HEK293 (cell line): ENCODE data around the gene DDAH1.
A peak's percentile ranks its signal among the peaks of the same experiment; 100 is the strongest.

Experiments
- ATF2 ChIP-seq: fragments of 450-650 bp; formaldehyde crosslinking; IDR thresholded peaks from 2 replicates; pipeline ENCODE4 v1.5.1; 2016; ENCODE audit warnings: missing biosample characterization, missing genetic modification characterization, low read depth
- BCL6B ChIP-seq: fragments of 450-650 bp; formaldehyde crosslinking; IDR thresholded peaks from 2 replicates; pipeline ENCODE4 v1.5.1; 2017; ENCODE audit warnings: missing biosample characterization, missing genetic modification characterization
- EGR2 ChIP-seq: fragments of 450-650 bp; formaldehyde crosslinking; IDR thresholded peaks from 2 replicates; pipeline ENCODE4 v1.5.1; 2016; ENCODE audit warnings: low read depth, missing biosample characterization, missing genetic modification characterization
- KLF7 ChIP-seq: fragments of 450-650 bp; formaldehyde crosslinking; IDR thresholded peaks from 2 replicates; pipeline ENCODE4 v1.5.1; 2016; ENCODE audit warnings: missing biosample characterization, missing genetic modification characterization, borderline replicate concordance
- SCRT2 ChIP-seq: fragments of 450-650 bp; formaldehyde crosslinking; IDR thresholded peaks from 2 replicates; pipeline ENCODE4 v1.5.1; 2016; ENCODE audit warnings: missing biosample characterization, missing genetic modification characterization
- SETDB1 ChIP-seq: IDR thresholded peaks from one replicate; pipeline ENCODE4 v1.6.1; 2017; ENCODE audit warnings: mild to moderate bottlenecking, low read length, moderate library complexity, mixed read lengths; ENCODE audit not compliant: insufficient read length
- ZNF10 ChIP-seq: fragments of 450-650 bp; formaldehyde crosslinking; IDR thresholded peaks from 2 replicates; pipeline ENCODE4 v1.5.1; 2017; ENCODE audit warnings: missing biosample characterization, missing genetic modification characterization
- ZNF184 ChIP-seq: fragments of 450-650 bp; IDR thresholded peaks from 2 replicates; pipeline ENCODE4 v1.5.1; 2018; ENCODE audit warnings: missing biosample characterization, mild to moderate bottlenecking, missing genetic modification characterization
- ZNF248 ChIP-seq: fragments of 450-650 bp; formaldehyde crosslinking; IDR thresholded peaks from 2 replicates; pipeline ENCODE4 v1.5.1; 2017; ENCODE audit warnings: missing biosample characterization, missing genetic modification characterization
- ZNF292 ChIP-seq: fragments of 450-650 bp; formaldehyde crosslinking; IDR thresholded peaks from 2 replicates; pipeline ENCODE4 v1.5.1; 2016; ENCODE audit warnings: low read depth, missing biosample characterization, missing genetic modification characterization, borderline replicate concordance
- ZNF501 ChIP-seq: fragments of 450-650 bp; formaldehyde crosslinking; IDR thresholded peaks from 2 replicates; pipeline ENCODE4 v1.5.1; 2016; ENCODE audit warnings: missing biosample characterization, missing genetic modification characterization
- ZNF549 ChIP-seq: fragments of 450-650 bp; IDR thresholded peaks from 2 replicates; pipeline ENCODE4 v1.5.1; 2018; ENCODE audit warnings: missing biosample characterization, missing genetic modification characterization, mild to moderate bottlenecking, inconsistent platforms, moderate library complexity
- ZNF571 ChIP-seq: fragments of 450-650 bp; formaldehyde crosslinking; IDR thresholded peaks from 2 replicates; pipeline ENCODE4 v1.5.0; 2017; ENCODE audit warnings: missing biosample characterization, missing genetic modification characterization
- ZNF596 ChIP-seq: fragments of 450-650 bp; IDR thresholded peaks from 2 replicates; pipeline ENCODE4 v1.5.0; 2018; ENCODE audit warnings: missing biosample characterization, mild to moderate bottlenecking, missing genetic modification characterization, moderate library complexity
- ZNF677 ChIP-seq: fragments of 450-650 bp; IDR thresholded peaks from 2 replicates; pipeline ENCODE4 v1.5.0; 2018; ENCODE audit warnings: missing biosample characterization, mild to moderate bottlenecking, missing genetic modification characterization, moderate library complexity
- ZNF76 ChIP-seq: fragments of 450-650 bp; formaldehyde crosslinking; IDR thresholded peaks from 2 replicates; pipeline ENCODE4; 2016; ENCODE audit warnings: low read depth, missing biosample characterization, missing genetic modification characterization, borderline replicate concordance
- ZNF791 ChIP-seq: fragments of 450-650 bp; formaldehyde crosslinking; IDR thresholded peaks from 2 replicates; pipeline ENCODE4 v1.5.1; 2016; ENCODE audit warnings: missing biosample characterization, missing genetic modification characterization
- TF ChIP-seq, protein P1 (sequence below): fragments of 450-650 bp; formaldehyde crosslinking; IDR thresholded peaks from 2 replicates; pipeline ENCODE4 v1.5.1; 2016; ENCODE audit warnings: missing biosample characterization, missing genetic modification characterization
- TF ChIP-seq, protein P2 (sequence below): fragments of 450-650 bp; IDR thresholded peaks from 2 replicates; pipeline ENCODE4 v1.5.1; 2018; ENCODE audit warnings: missing biosample characterization, mild to moderate bottlenecking, missing genetic modification characterization
- TF ChIP-seq, protein P3 (sequence below): fragments of 450-650 bp; formaldehyde crosslinking; IDR thresholded peaks from 2 replicates; pipeline ENCODE4 v1.5.1; 2016; ENCODE audit warnings: missing biosample characterization, missing genetic modification characterization
- TF ChIP-seq, protein P4 (sequence below): fragments of 450-650 bp; formaldehyde crosslinking; IDR thresholded peaks from 2 replicates; pipeline ENCODE4 v1.5.1; 2016; ENCODE audit warnings: missing biosample characterization, missing genetic modification characterization
- TF ChIP-seq, protein P5 (sequence below): fragments of 450-650 bp; IDR thresholded peaks from 2 replicates; pipeline ENCODE4 v1.5.1; 2018; ENCODE audit warnings: missing biosample characterization, missing genetic modification characterization

Gene DDAH1

GRCh38 chr1:85274969-85275453, 189.9 kb downstream of the DDAH1 start (continued):
- TF ChIP-seq, protein P1, sequence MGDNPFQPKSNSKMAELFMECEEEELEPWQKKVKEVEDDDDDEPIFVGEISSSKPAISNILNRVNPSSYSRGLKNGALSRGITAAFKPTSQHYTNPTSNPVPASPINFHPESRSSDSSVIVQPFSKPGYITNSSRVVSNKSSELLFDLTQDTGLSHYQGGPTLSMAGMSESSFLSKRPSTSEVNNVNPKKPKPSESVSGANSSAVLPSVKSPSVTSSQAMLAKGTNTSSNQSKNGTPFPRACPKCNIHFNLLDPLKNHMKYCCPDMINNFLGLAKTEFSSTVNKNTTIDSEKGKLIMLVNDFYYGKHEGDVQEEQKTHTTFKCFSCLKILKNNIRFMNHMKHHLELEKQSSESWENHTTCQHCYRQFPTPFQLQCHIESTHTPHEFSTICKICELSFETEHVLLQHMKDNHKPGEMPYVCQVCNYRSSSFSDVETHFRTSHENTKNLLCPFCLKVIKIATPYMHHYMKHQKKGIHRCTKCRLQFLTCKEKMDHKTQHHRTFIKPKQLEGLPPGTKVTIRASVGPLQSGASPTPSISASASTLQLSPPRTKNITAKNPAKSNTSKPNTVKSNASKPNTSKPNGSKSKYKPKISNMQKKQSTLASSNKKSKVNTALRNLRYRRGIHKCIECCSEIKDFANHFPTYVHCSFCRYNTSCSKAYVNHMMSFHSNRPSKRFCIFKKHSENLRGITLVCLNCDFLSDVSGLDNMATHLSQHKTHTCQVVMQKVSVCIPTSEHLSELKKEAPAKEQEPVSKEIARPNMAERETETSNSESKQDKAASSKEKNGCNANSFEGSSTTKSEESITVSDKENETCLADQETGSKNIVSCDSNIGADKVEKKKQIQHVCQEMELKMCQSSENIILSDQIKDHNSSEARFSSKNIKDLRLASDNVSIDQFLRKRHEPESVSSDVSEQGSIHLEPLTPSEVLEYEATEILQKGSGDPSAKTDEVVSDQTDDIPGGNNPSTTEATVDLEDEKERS (tag by site-specific recombination), result no peak
- TF ChIP-seq, protein P2, sequence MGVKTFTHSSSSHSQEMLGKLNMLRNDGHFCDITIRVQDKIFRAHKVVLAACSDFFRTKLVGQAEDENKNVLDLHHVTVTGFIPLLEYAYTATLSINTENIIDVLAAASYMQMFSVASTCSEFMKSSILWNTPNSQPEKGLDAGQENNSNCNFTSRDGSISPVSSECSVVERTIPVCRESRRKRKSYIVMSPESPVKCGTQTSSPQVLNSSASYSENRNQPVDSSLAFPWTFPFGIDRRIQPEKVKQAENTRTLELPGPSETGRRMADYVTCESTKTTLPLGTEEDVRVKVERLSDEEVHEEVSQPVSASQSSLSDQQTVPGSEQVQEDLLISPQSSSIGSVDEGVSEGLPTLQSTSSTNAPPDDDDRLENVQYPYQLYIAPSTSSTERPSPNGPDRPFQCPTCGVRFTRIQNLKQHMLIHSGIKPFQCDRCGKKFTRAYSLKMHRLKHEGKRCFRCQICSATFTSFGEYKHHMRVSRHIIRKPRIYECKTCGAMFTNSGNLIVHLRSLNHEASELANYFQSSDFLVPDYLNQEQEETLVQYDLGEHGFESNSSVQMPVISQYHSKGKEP (tag by site-specific recombination), result peak; percentile 76
- TF ChIP-seq, protein P3, sequence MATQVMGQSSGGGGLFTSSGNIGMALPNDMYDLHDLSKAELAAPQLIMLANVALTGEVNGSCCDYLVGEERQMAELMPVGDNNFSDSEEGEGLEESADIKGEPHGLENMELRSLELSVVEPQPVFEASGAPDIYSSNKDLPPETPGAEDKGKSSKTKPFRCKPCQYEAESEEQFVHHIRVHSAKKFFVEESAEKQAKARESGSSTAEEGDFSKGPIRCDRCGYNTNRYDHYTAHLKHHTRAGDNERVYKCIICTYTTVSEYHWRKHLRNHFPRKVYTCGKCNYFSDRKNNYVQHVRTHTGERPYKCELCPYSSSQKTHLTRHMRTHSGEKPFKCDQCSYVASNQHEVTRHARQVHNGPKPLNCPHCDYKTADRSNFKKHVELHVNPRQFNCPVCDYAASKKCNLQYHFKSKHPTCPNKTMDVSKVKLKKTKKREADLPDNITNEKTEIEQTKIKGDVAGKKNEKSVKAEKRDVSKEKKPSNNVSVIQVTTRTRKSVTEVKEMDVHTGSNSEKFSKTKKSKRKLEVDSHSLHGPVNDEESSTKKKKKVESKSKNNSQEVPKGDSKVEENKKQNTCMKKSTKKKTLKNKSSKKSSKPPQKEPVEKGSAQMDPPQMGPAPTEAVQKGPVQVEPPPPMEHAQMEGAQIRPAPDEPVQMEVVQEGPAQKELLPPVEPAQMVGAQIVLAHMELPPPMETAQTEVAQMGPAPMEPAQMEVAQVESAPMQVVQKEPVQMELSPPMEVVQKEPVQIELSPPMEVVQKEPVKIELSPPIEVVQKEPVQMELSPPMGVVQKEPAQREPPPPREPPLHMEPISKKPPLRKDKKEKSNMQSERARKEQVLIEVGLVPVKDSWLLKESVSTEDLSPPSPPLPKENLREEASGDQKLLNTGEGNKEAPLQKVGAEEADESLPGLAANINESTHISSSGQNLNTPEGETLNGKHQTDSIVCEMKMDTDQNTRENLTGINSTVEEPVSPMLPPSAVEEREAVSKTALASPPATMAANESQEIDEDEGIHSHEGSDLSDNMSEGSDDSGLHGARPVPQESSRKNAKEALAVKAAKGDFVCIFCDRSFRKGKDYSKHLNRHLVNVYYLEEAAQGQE, result 0 out of 2 replicates have a peak, but pooled peaks have one; percentile 29
- TF ChIP-seq, protein P4, sequence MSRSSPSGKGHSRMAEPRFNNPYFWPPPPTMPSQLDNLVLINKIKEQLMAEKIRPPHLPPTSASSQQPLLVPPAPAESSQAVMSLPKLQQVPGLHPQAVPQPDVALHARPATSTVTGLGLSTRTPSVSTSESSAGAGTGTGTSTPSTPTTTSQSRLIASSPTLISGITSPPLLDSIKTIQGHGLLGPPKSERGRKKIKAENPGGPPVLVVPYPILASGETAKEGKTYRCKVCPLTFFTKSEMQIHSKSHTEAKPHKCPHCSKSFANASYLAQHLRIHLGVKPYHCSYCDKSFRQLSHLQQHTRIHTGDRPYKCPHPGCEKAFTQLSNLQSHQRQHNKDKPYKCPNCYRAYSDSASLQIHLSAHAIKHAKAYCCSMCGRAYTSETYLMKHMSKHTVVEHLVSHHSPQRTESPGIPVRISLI (tag by site-specific recombination), result peak; percentile 99
- TF ChIP-seq KLF7 (tag by site-specific recombination) (peak; percentile 91; the same call in 1 of the 2 replicates), ZNF292 (tag by site-specific recombination) (no peak), ZNF501 (tag by site-specific recombination) (peak; percentile 95), ZNF596 (peak; percentile 80), ZNF184 (tag by site-specific recombination) (peak; percentile 81; the same call in 1 of the 2 replicates), ZNF248 (no peak), ZNF76 (tag by site-specific recombination) (peak; percentile 77; the same call in 1 of the 2 replicates), BCL6B (peak; percentile 73), SETDB1 (no peak), SCRT2 (tag by site-specific recombination) (peak; percentile 93), EGR2 (tag by site-specific recombination) (no peak), ZNF10 (tag by site-specific recombination) (peak; percentile 86), ZNF571 (tag by site-specific recombination) (no peak), ZNF549 (no peak), ZNF791 (tag by site-specific recombination) (no peak), ATF2 (tag by site-specific recombination) (peak; percentile 62), ZNF677 (no peak)
- TF ChIP-seq, protein P5, sequence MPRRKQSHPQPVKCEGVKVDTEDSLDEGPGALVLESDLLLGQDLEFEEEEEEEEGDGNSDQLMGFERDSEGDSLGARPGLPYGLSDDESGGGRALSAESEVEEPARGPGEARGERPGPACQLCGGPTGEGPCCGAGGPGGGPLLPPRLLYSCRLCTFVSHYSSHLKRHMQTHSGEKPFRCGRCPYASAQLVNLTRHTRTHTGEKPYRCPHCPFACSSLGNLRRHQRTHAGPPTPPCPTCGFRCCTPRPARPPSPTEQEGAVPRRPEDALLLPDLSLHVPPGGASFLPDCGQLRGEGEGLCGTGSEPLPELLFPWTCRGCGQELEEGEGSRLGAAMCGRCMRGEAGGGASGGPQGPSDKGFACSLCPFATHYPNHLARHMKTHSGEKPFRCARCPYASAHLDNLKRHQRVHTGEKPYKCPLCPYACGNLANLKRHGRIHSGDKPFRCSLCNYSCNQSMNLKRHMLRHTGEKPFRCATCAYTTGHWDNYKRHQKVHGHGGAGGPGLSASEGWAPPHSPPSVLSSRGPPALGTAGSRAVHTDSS (tag by site-specific recombination), result peak; percentile 59; the same call in 1 of the 2 replicates
- TF ChIP-seq, all 188 proteins: peak for 102
